OCI-LY7 (cell line): ENCODE results near the gene RAD51B. TPM values are rescaled to one million over a fixed set of nuclear protein-coding genes. Genes with fewer than 3 reads are reported as not detected.

ENCODE experiments used
- BruUV-seq: library from RNA; stranded (reverse); fragments of 400-500 nt; replicated peaks from 2 replicates; lab custom pipeline; 2021; lab: Mats Ljungman, UMichigan
- CTCF ChIA-PET: fragments of 300-600 bp; sonication (Branson Sonifier 250); formaldehyde crosslinking; loops from one replicate; lab custom pipeline; 2022; ENCODE audit warnings: antibody characterized with exemption; ENCODE audit not compliant: unreplicated experiment; lab: Charles Lee
- POLR2A ChIA-PET: fragments of 300-600 bp; sonication (Branson Sonifier 250); formaldehyde crosslinking; loops from one replicate; lab custom pipeline; 2022; ENCODE audit warnings: antibody characterized with exemption; lab: Charles Lee
- DNase-seq: peaks from one replicate; pipeline ENCODE4 v3.0.0-alpha.2; 2015; ENCODE audit warnings: low spot score
- H2AFZ ChIP-seq: fragments of 200-600 bp; sonication (generic), shearing (Covaris generic); 2 replicates; pipeline ENCODE4 v1.6.1; 2014; ENCODE audit warnings: mild to moderate bottlenecking, antibody characterized with exemption, low read length, moderate library complexity
- H3K27ac ChIP-seq: fragments of 200-600 bp; sonication (generic); 2 replicates; pipeline ENCODE4 v1.5.1; 2014; ENCODE audit warnings: mixed run types, low read depth, mild to moderate bottlenecking, moderate library complexity, low read length, inconsistent platforms; ENCODE audit not compliant: poor library complexity, severe bottlenecking
- H3K36me3 ChIP-seq: fragments of 200-600 bp; sonication (generic); 2 replicates; pipeline ENCODE4 v1.6.1; 2014; ENCODE audit warnings: mild to moderate bottlenecking, antibody characterized with exemption, low read length, moderate library complexity, mixed read lengths; ENCODE audit not compliant: insufficient read depth
- H3K4me1 ChIP-seq: fragments of 200-600 bp; sonication (generic); 2 replicates; pipeline ENCODE4 v1.5.1; 2014; ENCODE audit warnings: mild to moderate bottlenecking, low read length; ENCODE audit not compliant: insufficient read depth, poor library complexity, severe bottlenecking
- H3K4me2 ChIP-seq: fragments of 200-600 bp; sonication (generic); 2 replicates; pipeline ENCODE4 v1.6.1; 2014; ENCODE audit warnings: mild to moderate bottlenecking, low read length
- H3K4me3 ChIP-seq: fragments of 200-600 bp; sonication (generic); 2 replicates; pipeline ENCODE4 v1.5.1; 2014; ENCODE audit warnings: mild to moderate bottlenecking, low read depth, low read length; ENCODE audit not compliant: poor library complexity, severe bottlenecking
- H3K79me2 ChIP-seq: fragments of 200-600 bp; sonication (generic); 2 replicates; pipeline ENCODE4 v1.6.1; 2016; ENCODE audit warnings: low read depth, mild to moderate bottlenecking, low read length, moderate library complexity, mixed read lengths; ENCODE audit not compliant: insufficient read depth
- H3K9me2 ChIP-seq: fragments of 200-600 bp; sonication (generic); 2 replicates; pipeline ENCODE4 v1.6.1; 2016; ENCODE audit warnings: mild to moderate bottlenecking, low read length, mixed read lengths; ENCODE audit not compliant: insufficient read depth
- H3K9me3 ChIP-seq: fragments of 200-600 bp; sonication (generic); 2 replicates; pipeline ENCODE4 v1.6.1; 2014; ENCODE audit warnings: mild to moderate bottlenecking, mixed run types, low read length, mixed read lengths
- H4K20me1 ChIP-seq: fragments of 200-600 bp; sonication (generic); 2 replicates; pipeline ENCODE4 v1.6.1; 2014; ENCODE audit warnings: mild to moderate bottlenecking, antibody characterized with exemption, low read length, moderate library complexity, mixed read lengths; ENCODE audit not compliant: insufficient read depth
- EZH2phosphoT487 ChIP-seq: fragments of 200-600 bp; sonication (generic); IDR thresholded peaks from 2 replicates; pipeline ENCODE4 v1.6.1; 2018; ENCODE audit warnings: low read depth, borderline replicate concordance, mild to moderate bottlenecking, mixed run types, antibody characterized with exemption, low read length, moderate library complexity, mixed read lengths
- intact Hi-C: fragments of 100-400 bp; cut with micrococcal nuclease; formaldehyde crosslinking; loops from one replicate; pipeline ENCODE4 v1.10.0; 2022; ENCODE audit not compliant: unreplicated experiment
- total RNA-seq, 2 experiments: library from RNA; depleted of rRNA in 1 of 2; stranded (reverse); fragments of >200 nt in 1 of 2; shearing (Covaris generic) in 1 of 2; gene quantifications; 2 replicates each; pipeline ENCODE4 v1.2.3, GENCODE V29; 2014 to 2022
- TF ChIP-seq, protein P1 (sequence below): fragments of 200-600 bp; sonication (generic); conservative IDR thresholded peaks from 2 replicates; pipeline ENCODE4 v1.5.1; 2014; ENCODE audit warnings: mild to moderate bottlenecking, antibody characterized with exemption, low read length, moderate library complexity, mixed read lengths

The RAD51B gene
- total RNA-seq, 2 experiments from 2014 or later: 41.4 to 89.9 TPM

DNA sequence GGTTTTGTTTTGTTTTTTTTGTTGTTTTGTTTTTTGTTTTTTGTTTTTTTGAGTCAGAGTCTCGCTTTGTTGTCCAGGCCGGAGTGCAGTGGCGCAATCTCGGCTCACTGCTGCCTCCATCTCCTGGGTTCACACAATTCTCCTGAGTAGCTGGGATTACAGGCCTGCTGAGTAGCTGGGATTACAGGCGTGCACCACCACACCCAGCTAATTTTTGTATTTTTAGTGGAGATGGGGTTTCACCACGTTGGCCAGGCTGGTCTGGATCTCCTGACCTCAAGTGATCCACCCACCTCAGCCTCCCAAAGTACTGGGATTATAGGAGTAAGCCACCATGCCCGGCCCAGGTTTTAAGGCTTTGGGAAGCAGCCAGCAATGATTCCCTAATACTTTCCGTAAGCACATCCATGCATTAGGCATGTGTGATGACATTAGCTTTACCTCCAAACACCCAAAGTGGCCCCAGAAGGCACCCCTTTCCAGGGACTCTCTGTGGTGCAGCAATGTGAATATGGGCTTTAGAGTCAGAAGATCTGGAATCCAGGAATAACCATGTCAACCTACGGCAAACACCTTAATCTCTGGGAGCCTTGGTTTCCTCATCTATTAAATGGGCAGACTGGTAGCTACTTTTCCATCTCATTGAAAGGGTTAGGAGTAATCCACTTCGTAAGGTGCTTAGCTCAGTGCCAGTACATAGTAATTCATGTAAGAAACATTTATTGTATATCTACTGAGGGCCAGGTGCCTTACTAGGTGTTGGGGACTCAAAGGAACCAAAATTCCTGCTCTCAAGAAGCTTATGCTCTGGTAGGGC is 820.4 kb downstream of the RAD51B start:
- BruUV-seq: no TSS peak
- Histone ChIP-seq H2AFZ (no peak overlapping the region), H3K9me3 (peaks cover 8% of the 10 kb centered on the region; the same call in 1 of the 2 replicates), H3K4me2 (no peak overlapping the region), H3K36me3 (no peaks in the 10 kb centered on the region; the same call in 1 of the 2 replicates), H3K79me2 (no peaks in the 10 kb centered on the region), H3K9me2 (no peaks in the 10 kb centered on the region), H3K4me3 (no peak overlapping the region), H3K4me1 (no peaks in the 10 kb centered on the region), H4K20me1 (no peaks in the 10 kb centered on the region), H3K27ac (no peak overlapping the region)
- ChIA-PET POLR2A (interaction anchor here (1.6 kb wide), 1 partner anchor 391 kb away, joined by 4 read pairs; no protein-coding TSS in a partner anchor), CTCF (no interaction called here)
- intact Hi-C loops: no loop called here
- no peak for DNase-seq
- TF ChIP-seq, protein P1, sequence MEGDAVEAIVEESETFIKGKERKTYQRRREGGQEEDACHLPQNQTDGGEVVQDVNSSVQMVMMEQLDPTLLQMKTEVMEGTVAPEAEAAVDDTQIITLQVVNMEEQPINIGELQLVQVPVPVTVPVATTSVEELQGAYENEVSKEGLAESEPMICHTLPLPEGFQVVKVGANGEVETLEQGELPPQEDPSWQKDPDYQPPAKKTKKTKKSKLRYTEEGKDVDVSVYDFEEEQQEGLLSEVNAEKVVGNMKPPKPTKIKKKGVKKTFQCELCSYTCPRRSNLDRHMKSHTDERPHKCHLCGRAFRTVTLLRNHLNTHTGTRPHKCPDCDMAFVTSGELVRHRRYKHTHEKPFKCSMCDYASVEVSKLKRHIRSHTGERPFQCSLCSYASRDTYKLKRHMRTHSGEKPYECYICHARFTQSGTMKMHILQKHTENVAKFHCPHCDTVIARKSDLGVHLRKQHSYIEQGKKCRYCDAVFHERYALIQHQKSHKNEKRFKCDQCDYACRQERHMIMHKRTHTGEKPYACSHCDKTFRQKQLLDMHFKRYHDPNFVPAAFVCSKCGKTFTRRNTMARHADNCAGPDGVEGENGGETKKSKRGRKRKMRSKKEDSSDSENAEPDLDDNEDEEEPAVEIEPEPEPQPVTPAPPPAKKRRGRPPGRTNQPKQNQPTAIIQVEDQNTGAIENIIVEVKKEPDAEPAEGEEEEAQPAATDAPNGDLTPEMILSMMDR: no peak
- no peak for TF ChIP-seq EZH2phosphoT487

DNA sequence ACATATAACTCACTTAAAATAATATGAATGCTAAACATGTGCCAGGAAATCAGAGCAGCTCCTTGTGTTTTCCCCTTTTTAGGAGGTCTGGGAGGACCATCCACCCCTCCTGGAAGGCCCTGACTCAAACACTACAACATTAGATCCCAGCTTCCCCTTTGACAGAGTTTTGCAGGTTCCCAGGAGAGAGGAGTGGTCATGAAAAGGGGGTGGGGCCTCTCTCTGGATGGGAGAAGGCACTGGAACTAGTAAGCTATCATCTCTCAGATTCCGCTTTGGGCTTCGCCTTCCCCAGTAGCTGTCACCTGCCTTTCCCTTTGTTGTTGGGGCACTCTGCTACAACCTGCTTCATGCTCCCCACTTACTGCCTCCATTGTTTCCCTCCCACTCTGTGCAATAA is 824.1 kb downstream of the RAD51B start:
- ChIA-PET CTCF (no interaction called here), POLR2A (interaction anchor here (1.0 kb wide), 1 partner anchor 13 kb away, joined by 4 read pairs; no protein-coding TSS in a partner anchor)
- H4K20me1 ChIP-seq: no peaks in the 10 kb centered on the region
- no peak overlapping the region for H3K4me2 ChIP-seq
- no peaks in the 10 kb centered on the region; the same call in 1 of the 2 replicates for H3K36me3 ChIP-seq
- DNase-seq: no peak
- no peaks in the 10 kb centered on the region for H3K79me2 ChIP-seq
- intact Hi-C loops: no loop called here
- no peak overlapping the region for H3K27ac ChIP-seq
- BruUV-seq: no TSS peak
- H3K9me3 ChIP-seq: peaks cover 8% of the 10 kb centered on the region; the same call in 1 of the 2 replicates
- no peak overlapping the region for H2AFZ ChIP-seq
- no peaks in the 10 kb centered on the region for H3K9me2 ChIP-seq
- no peak overlapping the region for H3K4me3 ChIP-seq
- TF ChIP-seq, protein P1: no peak
- TF ChIP-seq EZH2phosphoT487: no peak
- no peaks in the 10 kb centered on the region for H3K4me1 ChIP-seq

DNA sequence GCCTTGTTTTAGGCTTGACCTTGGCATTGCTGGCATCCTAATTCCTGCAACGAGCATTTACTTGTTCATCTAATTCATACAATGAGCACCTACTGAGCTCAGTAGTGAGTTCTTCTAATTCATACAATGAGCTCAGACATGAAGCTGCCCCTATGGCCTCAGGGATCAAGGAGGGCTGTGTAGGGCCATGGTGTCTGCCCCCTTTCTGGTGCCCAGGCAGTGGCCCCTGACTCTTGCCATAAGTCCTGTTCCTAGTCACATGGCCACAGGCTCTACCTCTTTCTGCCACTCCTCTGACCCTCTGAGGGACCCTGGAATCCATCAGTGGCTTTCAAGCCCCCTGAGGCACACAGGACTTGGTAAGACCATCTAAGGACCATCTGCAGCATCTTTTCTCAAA is 824.5 kb downstream of the RAD51B start:
- no peak for DNase-seq
- Histone ChIP-seq H3K79me2 (no peaks in the 10 kb centered on the region), H3K4me2 (no peak overlapping the region), H3K36me3 (no peaks in the 10 kb centered on the region; the same call in 1 of the 2 replicates), H3K9me2 (no peaks in the 10 kb centered on the region), H4K20me1 (no peaks in the 10 kb centered on the region), H3K9me3 (peaks cover 8% of the 10 kb centered on the region; the same call in 1 of the 2 replicates), H2AFZ (no peak overlapping the region), H3K27ac (no peak overlapping the region), H3K4me3 (no peak overlapping the region), H3K4me1 (no peaks in the 10 kb centered on the region)
- TF ChIP-seq, protein P1: no peak
- no peak for TF ChIP-seq EZH2phosphoT487
- POLR2A ChIA-PET: interaction anchor here (1.0 kb wide), 1 partner anchor 14 kb away, joined by 4 read pairs; no protein-coding TSS in a partner anchor
- CTCF ChIA-PET: no interaction called here
- intact Hi-C loops: no loop called here
- BruUV-seq: no TSS peak
